Activated CD4-positive, alpha-beta T cell treated with anti-CD3 and anti-CD28 coated beads for 4 hours (primary cell): Measurements from ENCODE around the gene HTR6.

ENCODE experiments used
- DNase-seq, 2 donors: peaks; one replicate each; pipeline ENCODE4 v3.0.0-alpha.2; 2020

Gene HTR6

DNA sequence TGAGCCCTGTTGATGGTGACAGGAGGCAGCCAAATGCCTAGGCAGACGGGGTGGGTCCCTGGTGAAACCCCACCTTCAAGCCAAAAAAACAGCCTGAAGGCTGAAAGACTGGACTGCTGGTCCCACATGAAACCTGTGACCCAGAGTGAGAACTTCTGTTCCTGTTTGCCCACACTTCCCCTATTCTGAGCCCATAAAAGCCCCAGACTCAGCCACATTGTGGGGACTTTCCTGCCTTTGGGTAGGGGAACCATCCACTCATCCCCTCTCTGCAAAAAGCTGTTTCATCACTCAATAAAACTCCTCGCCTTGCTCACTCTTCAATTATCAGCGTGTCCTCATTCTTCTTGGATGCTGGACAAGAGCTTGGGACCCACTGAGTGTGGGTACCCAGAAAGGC lies 25.2 kb downstream of the HTR6 start:
- no peak for DNase-seq

GRCh38 chr1:19690342-19690741 lies 25.7 kb downstream of the HTR6 start:
- DNase-seq: no peak

GRCh38 chr1:19694298-19694697 lies 29.6 kb downstream of the HTR6 start:
- DNase-seq: no peak

- DNase-seq: no peak
Measured at GRCh38 chr1:19695772-19696171, 31.1 kb downstream of the HTR6 start.

- DNase-seq: no peak
Measured at GRCh38 chr1:19696820-19697219, 32.1 kb downstream of the HTR6 start.

DNA sequence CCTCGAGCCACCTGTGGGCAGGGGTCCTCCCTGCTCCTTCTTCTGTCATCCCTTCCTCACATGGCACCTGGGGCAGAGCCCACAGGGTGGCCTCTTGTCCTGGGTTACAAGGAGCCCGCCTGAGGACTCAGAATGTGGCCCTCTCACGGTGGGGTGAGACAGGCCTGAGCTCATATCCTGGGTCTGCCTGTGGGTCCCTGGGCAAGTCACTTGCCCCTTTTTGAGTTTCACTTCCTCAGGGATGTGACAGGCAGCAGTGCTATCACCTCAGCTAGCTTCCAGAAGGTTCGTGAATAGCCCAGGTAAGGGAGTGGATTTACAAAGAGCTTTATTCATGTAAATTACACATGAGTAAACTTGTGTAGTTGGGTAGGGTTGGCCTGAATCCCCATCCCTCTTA lies 33.5 kb downstream of the HTR6 start:
- DNase-seq: no peak

- DNase-seq: no peak
Measured at GRCh38 chr1:19700079-19700777, 35.6 kb downstream of the HTR6 start.

DNA sequence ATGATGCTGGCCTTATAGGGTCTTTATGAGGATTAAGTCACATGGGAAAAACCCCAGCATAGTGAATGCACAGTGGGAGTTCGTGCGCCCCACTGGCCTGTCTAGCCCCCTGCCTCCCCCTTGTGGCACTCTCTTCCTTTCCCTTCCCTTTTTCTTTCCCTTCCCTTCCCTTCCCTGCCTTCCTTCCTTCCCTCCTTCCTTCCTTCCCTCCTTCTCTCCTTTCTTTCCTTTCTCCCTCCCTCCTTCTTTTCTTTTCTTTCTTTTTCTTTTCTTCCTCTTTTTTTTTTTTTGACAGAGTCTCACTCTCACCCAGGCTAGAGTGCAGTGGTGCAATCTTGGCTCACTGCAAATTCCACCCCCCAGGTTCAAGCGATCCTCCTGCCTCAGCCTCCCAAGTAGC lies 38.6 kb downstream of the HTR6 start:
- DNase-seq: no peak

DNA sequence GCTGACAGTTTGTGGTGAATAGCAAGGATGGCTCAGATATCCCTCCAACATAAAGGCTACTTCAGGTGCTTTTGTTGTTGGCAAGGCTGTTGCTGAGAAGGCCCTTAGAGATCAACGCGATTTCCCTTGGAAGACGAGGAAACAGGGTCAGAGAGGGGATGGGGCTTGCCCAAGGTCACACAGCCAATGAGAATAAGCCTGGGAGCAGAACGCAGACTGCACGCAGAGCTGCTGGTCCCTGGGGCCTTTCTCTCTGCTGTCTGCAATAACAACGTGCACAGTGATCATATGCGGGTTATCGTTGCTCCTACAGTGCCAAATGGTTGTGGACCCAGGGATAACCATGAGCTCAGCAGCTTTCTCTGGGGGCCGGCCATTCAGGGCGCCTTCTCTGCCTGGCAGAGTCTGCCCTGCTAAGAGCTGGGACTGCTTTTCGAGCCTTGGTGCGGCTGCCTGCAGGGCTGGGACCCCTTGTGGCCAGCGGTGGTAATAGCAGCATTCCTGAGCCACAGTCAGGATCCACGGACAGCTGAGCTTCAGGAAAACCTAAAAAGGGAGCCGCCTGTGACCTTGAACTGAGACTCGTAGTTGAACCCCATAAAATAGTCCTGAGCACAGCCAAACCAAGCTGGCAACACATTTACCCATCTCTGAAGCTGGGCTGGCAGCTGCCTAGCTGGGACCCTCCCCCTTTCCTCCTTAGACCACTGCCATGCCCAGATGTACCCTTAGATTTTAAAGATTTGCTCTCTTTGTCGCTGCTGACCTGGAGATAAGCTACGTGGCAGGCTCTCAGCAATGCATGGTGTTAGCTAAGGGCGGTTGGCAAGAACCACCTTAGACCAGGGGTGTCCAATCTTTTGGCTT lies 39.8 kb downstream of the HTR6 start:
- DNase-seq: peak; percentile 59 to 63

DNA sequence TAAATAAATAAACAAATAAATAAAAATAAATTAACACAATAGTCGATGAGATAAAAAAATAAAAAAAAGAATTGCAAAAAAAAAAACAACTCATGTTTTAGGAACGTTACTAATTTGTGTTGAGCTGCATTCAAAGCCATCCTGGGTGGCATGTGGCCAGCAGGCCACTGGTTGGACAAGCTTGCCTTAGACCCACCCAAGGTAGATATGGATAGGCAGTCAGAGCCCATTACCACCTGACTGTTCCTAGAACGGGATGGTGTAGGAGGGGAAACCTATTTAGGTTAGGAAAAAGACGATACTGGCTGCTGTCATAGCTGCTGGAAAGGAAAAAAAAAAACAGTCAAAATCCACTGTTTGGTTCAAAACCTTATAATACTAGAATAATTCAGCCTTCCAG lies 40.8 kb downstream of the HTR6 start:
- DNase-seq: no peak

- no peak for DNase-seq
Measured at GRCh38 chr1:19706136-19706535, 41.5 kb downstream of the HTR6 start.

- DNase-seq: no peak
Measured at GRCh38 chr1:19708567-19709110, 44.0 kb downstream of the HTR6 start.

DNA sequence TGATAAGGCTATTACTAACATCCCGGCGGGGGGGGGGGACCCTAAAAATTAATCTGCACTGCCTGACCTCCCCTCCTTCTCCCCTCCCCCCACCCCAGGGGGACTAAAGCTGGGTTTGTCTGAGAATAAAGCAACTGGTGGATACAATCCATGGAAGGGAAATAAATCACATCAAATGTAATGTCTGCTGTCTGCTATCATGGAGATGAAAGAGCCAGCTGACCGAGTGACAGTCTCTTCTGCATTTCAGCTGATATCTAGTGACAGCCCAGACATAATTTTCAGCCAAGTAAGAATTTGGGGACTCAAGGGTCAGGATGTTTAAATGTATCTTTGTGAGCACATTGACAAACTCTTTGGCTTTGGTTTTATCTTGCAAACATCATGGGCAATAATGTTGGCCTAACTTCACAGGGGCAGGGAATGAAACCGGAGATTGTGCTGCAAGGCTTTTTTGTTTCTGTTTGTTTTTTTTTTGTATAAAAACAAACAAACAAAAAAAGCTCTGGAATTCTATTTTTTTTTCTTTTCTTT lies 44.7 kb downstream of the HTR6 start:
- DNase-seq: no peak

- no peak for DNase-seq
Measured at GRCh38 chr1:19710825-19711611, 46.3 kb downstream of the HTR6 start.

- no peak for DNase-seq
Measured at GRCh38 chr1:19712928-19713327, 48.3 kb downstream of the HTR6 start.

- peak; percentile 77 to 81 for DNase-seq
Measured at GRCh38 chr1:19715334-19716203, 50.9 kb downstream of the HTR6 start.

DNA sequence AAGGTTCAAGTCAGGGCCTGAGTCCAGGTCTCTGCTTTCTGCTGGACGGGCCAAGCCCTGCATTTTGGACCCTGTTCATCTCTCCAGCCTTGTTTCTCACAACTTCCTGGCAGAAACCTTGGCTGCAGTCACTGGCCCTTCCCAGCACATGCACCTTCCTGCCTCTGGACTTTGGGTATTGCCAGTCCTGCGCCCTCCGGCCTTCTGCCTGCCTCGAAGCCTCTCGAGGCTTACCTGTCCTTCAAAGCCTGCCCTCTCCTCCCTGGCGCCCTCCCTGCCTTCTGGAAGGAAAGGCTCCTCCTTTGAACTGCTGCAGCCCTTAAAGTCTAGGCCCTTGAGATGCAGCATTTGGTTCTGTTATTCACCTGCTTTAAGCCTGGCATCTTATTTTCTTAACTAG lies 52.8 kb downstream of the HTR6 start:
- no peak for DNase-seq

GRCh38 chr1:19720174-19720573 lies 55.5 kb downstream of the HTR6 start:
- DNase-seq: no peak

DNA sequence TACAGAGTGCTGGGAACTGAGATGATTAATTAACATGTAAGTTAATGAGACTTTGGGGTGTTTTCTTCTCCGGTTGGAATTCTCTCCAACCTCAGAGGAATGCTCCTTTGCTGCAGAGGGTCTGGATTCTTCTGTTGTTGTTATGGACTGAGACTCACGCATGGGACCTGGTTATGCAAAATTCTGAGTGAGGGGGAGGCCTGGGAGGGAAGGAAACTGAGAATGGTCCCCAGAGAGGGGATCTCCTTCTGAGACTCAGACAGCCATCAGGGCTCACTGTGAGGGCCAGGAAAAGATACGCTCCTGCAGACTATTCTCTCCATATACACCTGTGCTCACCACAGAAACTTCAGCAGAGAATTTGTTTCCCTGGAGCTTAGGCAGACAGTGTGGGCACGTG lies 56.3 kb downstream of the HTR6 start:
- DNase-seq: no peak

GRCh38 chr1:19723874-19724273 lies 59.2 kb downstream of the HTR6 start:
- DNase-seq: no peak

- no peak for DNase-seq
Measured at GRCh38 chr1:19725606-19726005, 60.9 kb downstream of the HTR6 start.
